ENCODE data around the gene BRIP1. TPM values are rescaled to one million over a fixed set of nuclear protein-coding genes. Genes with fewer than 3 reads are reported as not detected.

The BRIP1 gene
- polyA plus RNA-seq, 1 of the 3 experiments (the other 2 are of a cell fraction): 2.0 TPM

DNA sequence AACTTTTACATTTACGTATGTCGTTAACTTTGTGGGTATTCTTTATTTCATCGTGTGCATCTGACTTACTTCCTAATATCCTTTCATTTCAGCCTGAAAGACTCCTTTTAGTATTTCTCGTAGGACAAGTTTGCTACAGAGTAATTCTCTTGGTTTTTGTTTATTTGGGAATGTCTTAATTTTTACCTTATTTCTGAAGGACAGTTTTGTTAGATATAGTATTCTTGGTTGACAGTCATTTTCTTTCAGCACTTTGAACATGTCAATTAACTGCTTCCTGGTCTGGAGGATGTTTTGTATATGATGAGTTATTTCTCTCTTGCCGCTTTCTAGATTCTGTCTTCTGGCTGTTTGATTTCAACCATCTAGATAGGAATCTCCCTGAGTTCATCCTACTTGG is 163.1 kb downstream of the BRIP1 start:
- Histone ChIP-seq H3K9me3 (peaks cover 29% of the 10 kb centered on the region), H2AFZ (ENCODE audit: low read depth) (no peak overlapping the region), H3K4me3 (ENCODE audit: low read depth in 2 of 2, low read length in 1 of 2) (no peak overlapping the region), H3K27me3 (ENCODE audit: insufficient read depth) (no peaks in the 10 kb centered on the region), H3K4me2 (no peak overlapping the region), H3K36me3 (replicated peaks in 1 of 2; ENCODE audit: control insufficient read depth in 1 of 2, insufficient read depth in 2 of 2, low read length in 1 of 2) (peaks cover 0 to 58% of the 10 kb centered on the region in 2 experiments), H3K79me2 (ENCODE audit: insufficient read depth) (no peaks in the 10 kb centered on the region), H3K4me1 (ENCODE audit: control insufficient read depth in 1 of 2, insufficient read depth in 2 of 2, low read depth in 1 of 2, low read length in 1 of 2) (no peaks in the 10 kb centered on the region), H3K9me2 (no peaks in the 10 kb centered on the region), H3K27ac (ENCODE audit: low read depth in 2 of 2, low read length in 1 of 2) (no peak overlapping the region), H4K20me1 (ENCODE audit: insufficient read depth) (no peaks in the 10 kb centered on the region), H3K9ac (no peak overlapping the region), H3F3A (replicated peaks; ENCODE audit: insufficient read depth) (peaks cover 8% of the 10 kb centered on the region)
- 96% methylated on average over 5 of the region's 5 CpGs for WGBS (ENCODE audit: low lambda C conversion rate)
- CTCF ChIA-PET: interaction anchor here (1.7 to 2.6 kb wide), 2 partner anchors 12 to 13 kb away, joined by 4 to 9 read pairs; no protein-coding TSS in a partner anchor
- DNase-seq: no peak
- POLR2A ChIA-PET: no interaction called here
- no peak for TF ChIP-seq RFX5 (IDR thresholded peaks at IDR 0.05; ENCODE audit: low read length)
- no peak for TF ChIP-seq CHD2 (IDR thresholded peaks at IDR 0.05; ENCODE audit: low read length, partially characterized antibody)
- TF ChIP-seq, protein P1, sequence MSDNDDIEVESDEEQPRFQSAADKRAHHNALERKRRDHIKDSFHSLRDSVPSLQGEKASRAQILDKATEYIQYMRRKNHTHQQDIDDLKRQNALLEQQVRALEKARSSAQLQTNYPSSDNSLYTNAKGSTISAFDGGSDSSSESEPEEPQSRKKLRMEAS (IDR thresholded peaks at IDR 0.05; ENCODE audit: low read depth): no peak
- TF ChIP-seq EZH2phosphoT487 (IDR thresholded peaks at IDR 0.05; ENCODE audit: borderline replicate concordance, low read depth): no peak
- no peak for TF ChIP-seq ELF1 (IDR thresholded peaks at IDR 0.05)
- TF ChIP-seq RAD21 (IDR thresholded peaks at IDR 0.05; ENCODE audit: low read length): no peak
- TF ChIP-seq, protein P2, sequence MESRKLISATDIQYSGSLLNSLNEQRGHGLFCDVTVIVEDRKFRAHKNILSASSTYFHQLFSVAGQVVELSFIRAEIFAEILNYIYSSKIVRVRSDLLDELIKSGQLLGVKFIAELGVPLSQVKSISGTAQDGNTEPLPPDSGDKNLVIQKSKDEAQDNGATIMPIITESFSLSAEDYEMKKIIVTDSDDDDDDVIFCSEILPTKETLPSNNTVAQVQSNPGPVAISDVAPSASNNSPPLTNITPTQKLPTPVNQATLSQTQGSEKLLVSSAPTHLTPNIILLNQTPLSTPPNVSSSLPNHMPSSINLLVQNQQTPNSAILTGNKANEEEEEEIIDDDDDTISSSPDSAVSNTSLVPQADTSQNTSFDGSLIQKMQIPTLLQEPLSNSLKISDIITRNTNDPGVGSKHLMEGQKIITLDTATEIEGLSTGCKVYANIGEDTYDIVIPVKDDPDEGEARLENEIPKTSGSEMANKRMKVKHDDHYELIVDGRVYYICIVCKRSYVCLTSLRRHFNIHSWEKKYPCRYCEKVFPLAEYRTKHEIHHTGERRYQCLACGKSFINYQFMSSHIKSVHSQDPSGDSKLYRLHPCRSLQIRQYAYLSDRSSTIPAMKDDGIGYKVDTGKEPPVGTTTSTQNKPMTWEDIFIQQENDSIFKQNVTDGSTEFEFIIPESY (IDR thresholded peaks at IDR 0.05; ENCODE audit: borderline replicate concordance, low read depth): no peak
- TF ChIP-seq POLR2AphosphoS5 (IDR thresholded peaks at IDR 0.05; ENCODE audit: low read depth, low read length): no peak
- no peak for TF ChIP-seq NRF1 (IDR thresholded peaks at IDR 0.05; ENCODE audit: low read depth, low read length)
- TF ChIP-seq FOSL2 (IDR thresholded peaks at IDR 0.05; ENCODE audit: borderline replicate concordance, low read depth): no peak
- TF ChIP-seq GABPA (IDR thresholded peaks at IDR 0.05; ENCODE audit: low read depth): no peak
- TF ChIP-seq, protein P3, sequence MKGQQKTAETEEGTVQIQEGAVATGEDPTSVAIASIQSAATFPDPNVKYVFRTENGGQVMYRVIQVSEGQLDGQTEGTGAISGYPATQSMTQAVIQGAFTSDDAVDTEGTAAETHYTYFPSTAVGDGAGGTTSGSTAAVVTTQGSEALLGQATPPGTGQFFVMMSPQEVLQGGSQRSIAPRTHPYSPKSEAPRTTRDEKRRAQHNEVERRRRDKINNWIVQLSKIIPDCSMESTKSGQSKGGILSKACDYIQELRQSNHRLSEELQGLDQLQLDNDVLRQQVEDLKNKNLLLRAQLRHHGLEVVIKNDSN (IDR thresholded peaks at IDR 0.05; ENCODE audit: borderline replicate concordance, low read depth): no peak
- no peak for TF ChIP-seq GATA2 (CRISPR knock-in tag; IDR thresholded peaks at IDR 0.05)
- no peak for TF ChIP-seq TAF1 (IDR thresholded peaks at IDR 0.05; ENCODE audit: borderline replicate concordance, low read depth, low read length)

DNA sequence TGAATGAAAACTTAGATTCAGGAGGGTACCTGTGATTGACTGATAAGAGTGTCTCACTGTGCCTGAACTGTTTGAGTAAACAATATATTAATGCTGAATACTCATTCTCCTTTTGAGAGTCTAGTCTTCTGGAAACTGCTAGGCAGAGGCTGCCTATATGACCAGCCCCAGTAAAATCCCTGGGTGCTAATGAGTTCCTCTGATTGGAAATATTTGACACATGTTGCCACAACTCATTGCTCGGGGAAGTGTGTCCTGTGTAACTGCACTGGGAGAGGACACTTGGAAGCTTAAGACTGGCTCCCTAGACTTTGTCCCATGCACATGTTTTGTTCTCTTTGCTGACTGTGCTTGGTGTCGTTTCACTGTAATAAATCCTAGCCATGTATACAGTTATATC is 163.6 kb downstream of the BRIP1 start:
- no peak overlapping the region for H2AFZ ChIP-seq (ENCODE audit: low read depth)
- ChIA-PET CTCF (interaction anchor here (1.7 kb wide), 1 partner anchor 11 kb away, joined by 4 read pairs; no protein-coding TSS in a partner anchor), POLR2A (no interaction called here)
- TF ChIP-seq, protein P4, sequence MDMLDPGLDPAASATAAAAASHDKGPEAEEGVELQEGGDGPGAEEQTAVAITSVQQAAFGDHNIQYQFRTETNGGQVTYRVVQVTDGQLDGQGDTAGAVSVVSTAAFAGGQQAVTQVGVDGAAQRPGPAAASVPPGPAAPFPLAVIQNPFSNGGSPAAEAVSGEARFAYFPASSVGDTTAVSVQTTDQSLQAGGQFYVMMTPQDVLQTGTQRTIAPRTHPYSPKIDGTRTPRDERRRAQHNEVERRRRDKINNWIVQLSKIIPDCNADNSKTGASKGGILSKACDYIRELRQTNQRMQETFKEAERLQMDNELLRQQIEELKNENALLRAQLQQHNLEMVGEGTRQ (IDR thresholded peaks at IDR 0.05; ENCODE audit: borderline replicate concordance, low read depth, low read length): no peak
- TF ChIP-seq TEAD4 (IDR thresholded peaks at IDR 0.05; ENCODE audit: borderline replicate concordance, insufficient read depth) (no peak), GABPA (IDR thresholded peaks at IDR 0.05; ENCODE audit: low read depth) (no peak), FOSL2 (IDR thresholded peaks at IDR 0.05; ENCODE audit: borderline replicate concordance, low read depth) (no peak), NFIC (IDR thresholded peaks at IDR 0.05; ENCODE audit: borderline replicate concordance) (no peak), POLR2AphosphoS5 (IDR thresholded peaks at IDR 0.05; ENCODE audit: low read depth, low read length) (no peak), FOXM1 (IDR thresholded peaks at IDR 0.05; ENCODE audit: low read depth) (no peak), ELF1 (IDR thresholded peaks at IDR 0.05) (no peak), JUND (IDR thresholded peaks at IDR 0.05) (no peak), EZH2phosphoT487 (IDR thresholded peaks at IDR 0.05; ENCODE audit: borderline replicate concordance, low read depth) (no peak)
- TF ChIP-seq, protein P5, sequence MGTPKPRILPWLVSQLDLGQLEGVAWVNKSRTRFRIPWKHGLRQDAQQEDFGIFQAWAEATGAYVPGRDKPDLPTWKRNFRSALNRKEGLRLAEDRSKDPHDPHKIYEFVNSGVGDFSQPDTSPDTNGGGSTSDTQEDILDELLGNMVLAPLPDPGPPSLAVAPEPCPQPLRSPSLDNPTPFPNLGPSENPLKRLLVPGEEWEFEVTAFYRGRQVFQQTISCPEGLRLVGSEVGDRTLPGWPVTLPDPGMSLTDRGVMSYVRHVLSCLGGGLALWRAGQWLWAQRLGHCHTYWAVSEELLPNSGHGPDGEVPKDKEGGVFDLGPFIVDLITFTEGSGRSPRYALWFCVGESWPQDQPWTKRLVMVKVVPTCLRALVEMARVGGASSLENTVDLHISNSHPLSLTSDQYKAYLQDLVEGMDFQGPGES (IDR thresholded peaks at IDR 0.05; ENCODE audit: low read depth, low read length): no peak
- TF ChIP-seq, protein P2 (IDR thresholded peaks at IDR 0.05; ENCODE audit: borderline replicate concordance, low read depth): no peak
- H3K9me3 ChIP-seq: peaks cover 32% of the 10 kb centered on the region
- no peaks in the 10 kb centered on the region for H3K4me1 ChIP-seq (ENCODE audit: control insufficient read depth in 1 of 2, insufficient read depth in 2 of 2, low read depth in 1 of 2, low read length in 1 of 2)
- H4K20me1 ChIP-seq (ENCODE audit: insufficient read depth): no peaks in the 10 kb centered on the region
- H3K36me3 ChIP-seq (replicated peaks in 1 of 2; ENCODE audit: control insufficient read depth in 1 of 2, insufficient read depth in 2 of 2, low read length in 1 of 2): peaks cover 0 to 59% of the 10 kb centered on the region in 2 experiments
- no peaks in the 10 kb centered on the region for H3K79me2 ChIP-seq (ENCODE audit: insufficient read depth)
- no peaks in the 10 kb centered on the region for H3K27me3 ChIP-seq (ENCODE audit: insufficient read depth)
- peaks cover 8% of the 10 kb centered on the region for H3F3A ChIP-seq (replicated peaks; ENCODE audit: insufficient read depth)
- no peak overlapping the region for H3K27ac ChIP-seq (ENCODE audit: low read depth in 2 of 2, low read length in 1 of 2)
- H3K4me3 ChIP-seq (ENCODE audit: low read depth in 2 of 2, low read length in 1 of 2): no peak overlapping the region
- H3K9ac ChIP-seq: no peak overlapping the region
- no peaks in the 10 kb centered on the region for H3K9me2 ChIP-seq
- H3K4me2 ChIP-seq: no peak overlapping the region
- WGBS (ENCODE audit: low lambda C conversion rate): 93% methylated on average over 2 of the region's 2 CpGs
- no peak for DNase-seq

All from SK-N-SH (cell line).